ENCODE data around the gene MOAP1.

DNA sequence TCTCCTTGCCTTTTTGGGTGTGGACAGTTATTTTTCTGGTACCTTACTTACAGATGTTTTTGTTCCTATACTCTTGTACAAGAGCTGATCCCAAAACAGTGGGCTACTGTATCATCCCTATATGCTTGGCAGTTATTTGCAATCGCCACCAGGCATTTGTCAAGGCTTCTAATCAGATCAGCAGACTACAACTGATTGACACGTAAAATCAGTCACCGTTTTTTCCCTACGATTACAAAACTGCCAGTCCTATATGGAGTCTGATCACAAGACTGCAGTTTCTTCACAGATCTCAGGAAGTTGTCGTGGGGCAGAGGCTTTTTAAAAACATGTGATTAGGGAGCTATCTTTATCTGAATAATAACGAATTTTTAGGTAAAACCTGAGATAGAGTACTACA is 1.8 kb upstream of the MOAP1 start:
- TF ChIP-seq, protein P1, sequence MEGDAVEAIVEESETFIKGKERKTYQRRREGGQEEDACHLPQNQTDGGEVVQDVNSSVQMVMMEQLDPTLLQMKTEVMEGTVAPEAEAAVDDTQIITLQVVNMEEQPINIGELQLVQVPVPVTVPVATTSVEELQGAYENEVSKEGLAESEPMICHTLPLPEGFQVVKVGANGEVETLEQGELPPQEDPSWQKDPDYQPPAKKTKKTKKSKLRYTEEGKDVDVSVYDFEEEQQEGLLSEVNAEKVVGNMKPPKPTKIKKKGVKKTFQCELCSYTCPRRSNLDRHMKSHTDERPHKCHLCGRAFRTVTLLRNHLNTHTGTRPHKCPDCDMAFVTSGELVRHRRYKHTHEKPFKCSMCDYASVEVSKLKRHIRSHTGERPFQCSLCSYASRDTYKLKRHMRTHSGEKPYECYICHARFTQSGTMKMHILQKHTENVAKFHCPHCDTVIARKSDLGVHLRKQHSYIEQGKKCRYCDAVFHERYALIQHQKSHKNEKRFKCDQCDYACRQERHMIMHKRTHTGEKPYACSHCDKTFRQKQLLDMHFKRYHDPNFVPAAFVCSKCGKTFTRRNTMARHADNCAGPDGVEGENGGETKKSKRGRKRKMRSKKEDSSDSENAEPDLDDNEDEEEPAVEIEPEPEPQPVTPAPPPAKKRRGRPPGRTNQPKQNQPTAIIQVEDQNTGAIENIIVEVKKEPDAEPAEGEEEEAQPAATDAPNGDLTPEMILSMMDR (tag by site-specific recombination; IDR thresholded peaks at IDR 0.05) = no peak
- TF ChIP-seq ZNF138 (tag by site-specific recombination; IDR thresholded peaks at IDR 0.05; ENCODE audit: borderline replicate concordance) (no peak), ZIC2 (tag by site-specific recombination; IDR thresholded peaks at IDR 0.05) (no peak), KLF16 (tag by site-specific recombination; IDR thresholded peaks at IDR 0.05) (no peak), ZNF114 (tag by site-specific recombination; IDR thresholded peaks at IDR 0.05) (no peak), ZBTB1 (tag by site-specific recombination; IDR thresholded peaks at IDR 0.05) (no peak), ZBTB7A (tag by site-specific recombination; IDR thresholded peaks at IDR 0.05; ENCODE audit: low read depth) (no peak), YY1 (tag by site-specific recombination; IDR thresholded peaks at IDR 0.05) (no peak)
- TF ChIP-seq, protein P2, sequence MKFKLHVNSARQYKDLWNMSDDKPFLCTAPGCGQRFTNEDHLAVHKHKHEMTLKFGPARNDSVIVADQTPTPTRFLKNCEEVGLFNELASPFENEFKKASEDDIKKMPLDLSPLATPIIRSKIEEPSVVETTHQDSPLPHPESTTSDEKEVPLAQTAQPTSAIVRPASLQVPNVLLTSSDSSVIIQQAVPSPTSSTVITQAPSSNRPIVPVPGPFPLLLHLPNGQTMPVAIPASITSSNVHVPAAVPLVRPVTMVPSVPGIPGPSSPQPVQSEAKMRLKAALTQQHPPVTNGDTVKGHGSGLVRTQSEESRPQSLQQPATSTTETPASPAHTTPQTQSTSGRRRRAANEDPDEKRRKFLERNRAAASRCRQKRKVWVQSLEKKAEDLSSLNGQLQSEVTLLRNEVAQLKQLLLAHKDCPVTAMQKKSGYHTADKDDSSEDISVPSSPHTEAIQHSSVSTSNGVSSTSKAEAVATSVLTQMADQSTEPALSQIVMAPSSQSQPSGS (tag by site-specific recombination; IDR thresholded peaks at IDR 0.05; ENCODE audit: low read depth) = no peak
